ENCODE results near the gene IL2RG. TPM values are rescaled to one million over a fixed set of nuclear protein-coding genes. Genes with fewer than 3 reads are reported as not detected.

Gene IL2RG
- total RNA-seq, 1 donor, result not detected

DNA sequence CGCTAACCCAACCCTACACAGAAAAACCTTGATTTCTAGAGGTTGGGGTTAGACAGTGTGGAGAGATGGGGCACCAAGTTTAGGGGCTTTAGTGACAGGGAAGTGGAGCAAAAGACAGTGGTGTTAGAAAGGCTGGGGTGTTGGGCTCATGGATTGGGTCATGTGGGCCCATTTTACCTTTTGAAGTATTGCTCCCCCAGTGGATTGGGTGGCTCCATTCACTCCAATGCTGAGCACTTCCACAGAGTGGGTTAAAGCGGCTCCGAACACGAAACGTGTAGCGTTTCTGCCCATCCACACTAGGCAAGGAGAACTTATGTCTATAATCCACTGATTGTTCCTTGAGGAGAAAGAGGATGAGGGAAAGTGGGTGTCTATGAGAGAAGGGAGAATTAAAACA lies 2.3 kb downstream of the IL2RG start:
- no peak overlapping the region for H3K4me3 ChIP-seq (ENCODE audit: low read depth, low read length)
- DNase-seq (ENCODE audit: low read depth), result no peak
- TF ChIP-seq, protein P1, sequence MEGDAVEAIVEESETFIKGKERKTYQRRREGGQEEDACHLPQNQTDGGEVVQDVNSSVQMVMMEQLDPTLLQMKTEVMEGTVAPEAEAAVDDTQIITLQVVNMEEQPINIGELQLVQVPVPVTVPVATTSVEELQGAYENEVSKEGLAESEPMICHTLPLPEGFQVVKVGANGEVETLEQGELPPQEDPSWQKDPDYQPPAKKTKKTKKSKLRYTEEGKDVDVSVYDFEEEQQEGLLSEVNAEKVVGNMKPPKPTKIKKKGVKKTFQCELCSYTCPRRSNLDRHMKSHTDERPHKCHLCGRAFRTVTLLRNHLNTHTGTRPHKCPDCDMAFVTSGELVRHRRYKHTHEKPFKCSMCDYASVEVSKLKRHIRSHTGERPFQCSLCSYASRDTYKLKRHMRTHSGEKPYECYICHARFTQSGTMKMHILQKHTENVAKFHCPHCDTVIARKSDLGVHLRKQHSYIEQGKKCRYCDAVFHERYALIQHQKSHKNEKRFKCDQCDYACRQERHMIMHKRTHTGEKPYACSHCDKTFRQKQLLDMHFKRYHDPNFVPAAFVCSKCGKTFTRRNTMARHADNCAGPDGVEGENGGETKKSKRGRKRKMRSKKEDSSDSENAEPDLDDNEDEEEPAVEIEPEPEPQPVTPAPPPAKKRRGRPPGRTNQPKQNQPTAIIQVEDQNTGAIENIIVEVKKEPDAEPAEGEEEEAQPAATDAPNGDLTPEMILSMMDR (IDR thresholded peaks at IDR 0.05; ENCODE audit: insufficient read depth, low read depth, low read length), result no peak

GRCh38 chrX:71107762-71108360 lies 3.5 kb downstream of the IL2RG start:
- DNase-seq (ENCODE audit: low read depth), result no peak
- TF ChIP-seq, protein P1 (IDR thresholded peaks at IDR 0.05; ENCODE audit: insufficient read depth, low read depth, low read length), result no peak

DNA sequence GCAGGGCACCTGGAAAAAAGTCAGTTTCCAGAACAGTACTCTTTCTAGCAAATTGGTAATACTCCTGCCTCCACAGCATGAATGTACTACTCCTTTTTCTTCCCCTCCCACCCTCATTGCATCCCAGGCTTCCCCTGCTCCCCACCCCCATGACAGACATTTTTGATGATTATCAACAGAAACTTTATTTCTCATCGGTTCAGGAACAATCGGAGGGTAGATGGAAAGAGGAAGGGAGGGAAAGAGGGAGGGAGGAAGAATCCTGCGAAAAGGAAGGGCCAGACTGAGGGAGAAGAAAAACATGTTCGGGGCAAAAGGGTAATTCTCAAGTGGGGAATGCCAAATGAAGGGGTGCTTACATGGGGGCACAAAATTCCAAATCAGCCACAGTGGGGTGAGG lies 4.1 kb downstream of the IL2RG start:
- TF ChIP-seq, protein P1 (IDR thresholded peaks at IDR 0.05; ENCODE audit: insufficient read depth, low read depth, low read length), result no peak
- no peak for DNase-seq (ENCODE audit: low read depth)
- H3K4me3 ChIP-seq (ENCODE audit: low read depth, low read length), result no peak overlapping the region

More at GRCh38 chrX:71107762-71108360, 3.5 kb downstream of the IL2RG start:
- H3K4me3 ChIP-seq (ENCODE audit: low read depth, low read length), result no peak overlapping the region

DNA sequence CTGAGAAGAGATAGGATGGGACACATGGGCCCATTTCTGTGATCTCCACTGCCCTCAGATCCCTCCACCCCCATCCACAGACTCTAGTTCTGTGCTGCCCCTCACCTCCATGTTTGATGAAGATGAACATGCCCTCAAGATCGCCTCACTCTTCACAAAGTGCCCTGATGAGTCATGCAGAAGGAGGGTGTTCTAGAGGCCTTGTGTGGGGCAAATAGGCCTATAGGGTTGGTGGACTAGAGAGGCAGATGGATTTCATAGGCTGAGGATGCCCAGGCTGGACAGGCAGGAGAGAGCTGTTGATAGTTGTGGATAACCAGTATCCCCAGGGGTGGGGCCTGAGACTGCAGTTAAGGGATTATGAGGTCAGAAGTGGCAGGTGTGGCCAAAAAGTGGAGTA lies 5.0 kb downstream of the IL2RG start, which contains the start of gene CXorf65:
Gene CXorf65, minus strand, starts transcription at position 314 of the 400 bp plus-strand sequence. Its CDS starts 184 bp downstream, at position 130.
- TF ChIP-seq, protein P1 (IDR thresholded peaks at IDR 0.05; ENCODE audit: insufficient read depth, low read depth, low read length), result no peak
- no peak within 1 kb of the TSS for H3K4me3 ChIP-seq (ENCODE audit: low read depth, low read length)
- no peak for DNase-seq (ENCODE audit: low read depth)

- TF ChIP-seq, protein P1 (IDR thresholded peaks at IDR 0.05; ENCODE audit: insufficient read depth, low read depth, low read length), result no peak
- no peak for DNase-seq (ENCODE audit: low read depth)
- H3K4me3 ChIP-seq (ENCODE audit: low read depth, low read length), result no peak overlapping the region
Measured at GRCh38 chrX:71105628-71106027, 5.7 kb downstream of the IL2RG start.

GRCh38 chrX:71103110-71103983 lies 8.0 kb downstream of the IL2RG start:
- no peak overlapping the region for H3K4me3 ChIP-seq (ENCODE audit: low read depth, low read length)
- TF ChIP-seq, protein P1 (IDR thresholded peaks at IDR 0.05; ENCODE audit: insufficient read depth, low read depth, low read length), result no peak
- DNase-seq (ENCODE audit: low read depth), result no peak

Measured in fibroblast of villous mesenchyme (primary cell).